Activated CD4-positive, alpha-beta T cell treated with anti-CD3 and anti-CD28 coated beads, Interleukin-2, amount 10 ng/mL, durations not matched to agents 24 days and 14 days (primary cell): ENCODE results near the gene PSMG2. TPM values are rescaled to one million over a fixed set of nuclear protein-coding genes. Genes with fewer than 3 reads are reported as not detected.
A peak's percentile ranks its signal among the peaks of the same experiment; 100 is the strongest.
"Not testable (repeated sequence)": the region's sequence is repeated elsewhere in the genome, so short reads cannot be mapped to it uniquely, and the experiment has no call there.

Experiments
- DNase-seq: peaks from one replicate; pipeline ENCODE4 v3.0.0; 2022
- H3K27ac Mint-ChIP-seq: one replicate; pipeline ENCODE4 v1.8.0; 2022; ENCODE audit warnings: mild to moderate bottlenecking, mixed read lengths
- H3K27me3 Mint-ChIP-seq: one replicate; pipeline ENCODE4 v1.8.0; 2022; ENCODE audit warnings: mixed read lengths
- H3K36me3 Mint-ChIP-seq: one replicate; pipeline ENCODE4 v1.8.0; 2022; ENCODE audit warnings: low read depth, mild to moderate bottlenecking, mixed read lengths
- H3K4me1 Mint-ChIP-seq: one replicate; pipeline ENCODE4 v1.8.0; 2021; ENCODE audit warnings: mixed read lengths
- H3K4me3 Mint-ChIP-seq: one replicate; pipeline ENCODE4 v1.8.0; 2022; ENCODE audit warnings: mild to moderate bottlenecking, moderate library complexity, mixed read lengths
- H3K9me3 Mint-ChIP-seq: one replicate; pipeline ENCODE4 v1.8.0; 2021; ENCODE audit warnings: mixed read lengths
- intact Hi-C: fragments of 100-400 bp; cut with micrococcal nuclease; formaldehyde crosslinking; loops from one replicate; pipeline ENCODE4 v1.15.1; 2023
- total RNA-seq: library from RNA; stranded (reverse); gene quantifications from 2 replicates; pipeline ENCODE4 v1.2.3, GENCODE V29; 2022

Gene PSMG2
- total RNA-seq, 1 donor from 2014 or later = 109 TPM

- no peaks in the 10 kb centered on the region for H3K27me3 Mint-ChIP-seq
- peaks cover 4% of the 10 kb centered on the region for H3K4me1 Mint-ChIP-seq
- intact Hi-C loops = no loop called here
- H3K9me3 Mint-ChIP-seq = no peaks in the 10 kb centered on the region
- H3K36me3 Mint-ChIP-seq = no peaks in the 10 kb centered on the region
- no peak overlapping the region for H3K4me3 Mint-ChIP-seq
- no peak overlapping the region for H3K27ac Mint-ChIP-seq
- no peak for DNase-seq
Measured at GRCh38 chr18:12742453-12742852, 39.6 kb downstream of the PSMG2 start.

DNA sequence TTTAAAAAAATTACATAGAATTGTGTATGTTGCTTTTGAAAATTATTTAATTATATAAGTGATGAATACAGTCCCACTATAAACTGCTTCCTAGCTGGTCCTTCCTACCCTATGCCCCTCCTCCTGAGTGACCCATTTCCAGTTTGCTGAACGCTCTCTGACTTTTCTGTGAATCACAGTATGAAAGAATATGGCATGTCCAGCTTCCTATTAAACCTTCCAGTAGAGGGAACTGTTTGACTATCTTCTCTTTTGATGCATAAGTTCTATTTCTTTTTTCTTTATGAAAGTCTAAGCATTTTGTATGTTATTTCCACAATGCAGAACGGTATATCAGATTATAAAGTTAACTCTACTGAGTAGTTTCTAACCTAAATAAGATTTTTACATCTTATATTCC lies 41.3 kb downstream of the PSMG2 start:
- no peaks in the 10 kb centered on the region for H3K36me3 Mint-ChIP-seq
- no peak for DNase-seq
- no peaks in the 10 kb centered on the region for H3K9me3 Mint-ChIP-seq
- peaks cover 4% of the 10 kb centered on the region for H3K4me1 Mint-ChIP-seq
- H3K27ac Mint-ChIP-seq = no peak overlapping the region
- intact Hi-C loops = loop anchor here (1.0 kb wide), 2 partner anchors 149 to 190 kb away; no protein-coding TSS in a partner anchor
- no peak overlapping the region for H3K4me3 Mint-ChIP-seq
- H3K27me3 Mint-ChIP-seq = no peaks in the 10 kb centered on the region

- H3K27ac Mint-ChIP-seq = no peak overlapping the region
- no peak for DNase-seq
- intact Hi-C loops = no loop called here
- no peak overlapping the region for H3K4me3 Mint-ChIP-seq
- no peaks in the 10 kb centered on the region for H3K9me3 Mint-ChIP-seq
- peaks cover 14% of the 10 kb centered on the region for H3K4me1 Mint-ChIP-seq
- H3K27me3 Mint-ChIP-seq = no peaks in the 10 kb centered on the region
- H3K36me3 Mint-ChIP-seq = no peaks in the 10 kb centered on the region
Measured at GRCh38 chr18:12745095-12745795, 42.4 kb downstream of the PSMG2 start.

- no peak for DNase-seq
- peaks cover 17% of the 10 kb centered on the region for H3K4me1 Mint-ChIP-seq
- intact Hi-C loops = no loop called here
- H3K27me3 Mint-ChIP-seq = no peaks in the 10 kb centered on the region
- no peak overlapping the region for H3K27ac Mint-ChIP-seq
- no peaks in the 10 kb centered on the region for H3K36me3 Mint-ChIP-seq
- H3K9me3 Mint-ChIP-seq = no peaks in the 10 kb centered on the region
- H3K4me3 Mint-ChIP-seq = no peak overlapping the region
Measured at GRCh38 chr18:12747530-12748315, 44.9 kb downstream of the PSMG2 start.

DNA sequence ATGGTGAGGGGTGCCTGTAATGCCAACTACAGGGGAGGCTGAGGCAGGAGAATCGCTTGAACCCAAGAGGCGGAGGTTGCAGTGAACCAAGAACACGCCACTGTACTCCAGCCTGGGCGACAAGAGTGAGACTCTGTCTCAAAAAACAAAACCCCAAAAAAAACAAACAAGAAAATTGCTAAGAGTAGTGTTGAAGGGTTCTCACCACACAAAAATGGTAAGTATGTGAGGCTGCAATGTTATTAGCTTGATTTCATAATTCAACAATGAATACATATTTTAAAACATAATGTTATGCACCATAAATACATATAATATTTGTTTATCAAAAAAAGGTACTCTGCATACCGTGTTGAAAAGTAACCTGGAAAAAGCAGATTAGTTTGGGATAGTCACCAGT lies 45.8 kb downstream of the PSMG2 start:
- intact Hi-C loops = no loop called here
- Mint-ChIP-seq H3K4me3 (no peak overlapping the region), H3K4me1 (peaks cover 17% of the 10 kb centered on the region), H3K9me3 (no peaks in the 10 kb centered on the region), H3K27me3 (no peaks in the 10 kb centered on the region), H3K27ac (no peak overlapping the region), H3K36me3 (no peaks in the 10 kb centered on the region)
- DNase-seq = no peak

GRCh38 chr18:12749121-12749520 lies 46.3 kb downstream of the PSMG2 start:
- intact Hi-C loops = no loop called here
- no peak for DNase-seq
- H3K27ac Mint-ChIP-seq = no peak overlapping the region
- no peaks in the 10 kb centered on the region for H3K27me3 Mint-ChIP-seq
- no peaks in the 10 kb centered on the region for H3K36me3 Mint-ChIP-seq
- H3K4me1 Mint-ChIP-seq = peaks cover 17% of the 10 kb centered on the region
- no peak overlapping the region for H3K4me3 Mint-ChIP-seq
- no peaks in the 10 kb centered on the region for H3K9me3 Mint-ChIP-seq

GRCh38 chr18:12750076-12750714 lies 47.4 kb downstream of the PSMG2 start:
- H3K27ac Mint-ChIP-seq = peak overlapping the region; percentile 62
- H3K27me3 Mint-ChIP-seq = no peaks in the 10 kb centered on the region
- H3K4me3 Mint-ChIP-seq = peak overlapping the region; percentile 48
- DNase-seq = peak; percentile 75
- H3K4me1 Mint-ChIP-seq = peaks cover 14% of the 10 kb centered on the region
- intact Hi-C loops = no loop called here
- no peaks in the 10 kb centered on the region for H3K9me3 Mint-ChIP-seq
- H3K36me3 Mint-ChIP-seq = no peaks in the 10 kb centered on the region

DNA sequence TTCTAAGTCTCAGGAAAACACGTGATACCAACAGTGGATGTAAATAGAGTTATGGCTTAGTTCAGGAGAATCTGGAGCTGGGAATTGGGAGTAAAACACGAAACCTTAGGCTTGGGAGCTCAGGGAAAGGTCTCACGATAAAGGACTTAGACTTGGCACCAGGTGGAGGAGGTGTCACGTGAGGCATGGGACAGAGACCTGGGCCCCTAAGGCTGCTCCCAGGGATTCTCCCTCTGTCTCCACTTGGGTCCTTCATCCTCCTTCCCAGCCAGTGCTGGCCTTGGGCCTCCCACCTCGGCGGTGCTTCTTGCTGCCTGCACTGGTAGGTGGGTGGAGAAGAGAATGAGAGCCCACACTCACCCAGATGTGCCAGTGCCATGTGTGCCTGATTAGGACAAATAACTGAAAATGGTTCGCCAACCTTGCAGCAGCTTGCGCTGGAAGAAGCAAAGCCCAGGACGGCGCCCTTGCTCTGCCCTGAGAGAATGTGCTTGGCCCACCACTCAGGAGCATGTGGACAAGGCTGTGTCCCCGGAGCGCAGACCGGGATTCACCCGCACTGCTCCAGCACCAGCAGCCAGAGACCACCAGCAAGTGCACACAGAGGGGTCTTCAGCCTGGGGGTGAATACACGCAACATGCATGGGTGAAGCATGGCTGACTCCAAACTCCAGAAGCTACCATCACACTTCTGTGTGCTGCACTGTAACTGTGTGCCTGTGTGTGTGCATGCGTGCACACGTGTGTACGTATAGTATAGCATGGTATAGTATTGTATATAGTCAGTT lies 48.1 kb downstream of the PSMG2 start:
- intact Hi-C loops = no loop called here
- Mint-ChIP-seq H3K4me1 (peaks cover 14% of the 10 kb centered on the region), H3K27me3 (no peaks in the 10 kb centered on the region), H3K4me3 (no peak overlapping the region), H3K36me3 (no peaks in the 10 kb centered on the region), H3K27ac (no peak overlapping the region), H3K9me3 (no peaks in the 10 kb centered on the region)
- no peak for DNase-seq

- H3K9me3 Mint-ChIP-seq = no peaks in the 10 kb centered on the region
- H3K27ac Mint-ChIP-seq = no peak overlapping the region
- H3K4me3 Mint-ChIP-seq = no peak overlapping the region
- intact Hi-C loops = no loop called here
- no peak for DNase-seq
- H3K27me3 Mint-ChIP-seq = no peaks in the 10 kb centered on the region
- peaks cover 14% of the 10 kb centered on the region for H3K4me1 Mint-ChIP-seq
- H3K36me3 Mint-ChIP-seq = no peaks in the 10 kb centered on the region
Measured at GRCh38 chr18:12751503-12751884, 48.7 kb downstream of the PSMG2 start.

DNA sequence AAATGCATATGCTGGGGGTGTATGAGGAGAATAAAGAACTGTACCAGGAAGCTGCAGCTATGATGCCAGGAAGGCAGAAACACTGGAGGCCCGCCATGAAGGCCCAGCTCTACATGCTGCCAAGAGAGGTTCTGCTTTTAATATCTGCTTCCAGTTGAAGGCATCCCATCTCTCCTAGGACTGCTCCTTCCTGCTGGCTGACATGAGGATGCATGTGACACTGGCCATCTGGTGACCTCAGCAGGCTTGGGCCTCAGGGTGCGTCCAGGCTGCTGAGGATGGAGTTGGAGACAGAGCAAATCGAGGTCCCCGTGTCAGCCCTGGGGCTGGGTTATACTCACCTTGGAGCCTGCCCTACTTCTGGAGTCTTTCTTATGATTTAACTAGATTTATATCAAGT lies 49.0 kb downstream of the PSMG2 start:
- Mint-ChIP-seq H3K4me3 (no peak overlapping the region), H3K9me3 (no peaks in the 10 kb centered on the region), H3K36me3 (no peaks in the 10 kb centered on the region), H3K27me3 (no peaks in the 10 kb centered on the region), H3K27ac (no peak overlapping the region), H3K4me1 (peaks cover 14% of the 10 kb centered on the region)
- intact Hi-C loops = no loop called here
- DNase-seq = no peak

DNA sequence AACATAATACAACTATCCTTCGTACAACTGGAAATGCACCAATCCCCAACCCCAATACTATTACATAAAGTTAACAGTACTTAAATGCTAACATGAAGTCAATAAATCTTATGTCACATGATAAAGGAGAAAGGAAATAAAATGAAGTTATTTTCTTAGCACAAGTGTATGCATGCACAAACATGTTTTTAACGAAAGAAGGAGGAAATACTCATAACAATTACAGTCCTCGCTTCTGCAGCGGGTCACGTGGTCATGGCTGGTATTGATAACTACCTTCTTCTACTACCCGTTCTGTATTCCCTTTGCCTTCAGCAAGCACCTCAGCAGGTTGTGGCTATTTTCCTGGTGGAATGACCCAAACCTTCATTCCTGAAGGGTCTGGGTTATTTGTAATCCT lies 51.7 kb downstream of the PSMG2 start:
- no peak for DNase-seq

GRCh38 chr18:12755606-12756005 lies 52.8 kb downstream of the PSMG2 start:
- H3K4me3 Mint-ChIP-seq, H3K4me1 Mint-ChIP-seq: not testable (repeated sequence)

More for the DNA sequence above, 51.7 kb downstream of the PSMG2 start:
- Mint-ChIP-seq H3K27ac (no peak overlapping the region), H3K36me3 (no peaks in the 10 kb centered on the region), H3K4me1 (peaks cover 11% of the 10 kb centered on the region), H3K4me3 (no peak overlapping the region), H3K9me3 (no peaks in the 10 kb centered on the region), H3K27me3 (no peaks in the 10 kb centered on the region)
- intact Hi-C loops = no loop called here

GRCh38 chr18:12756619-12757239 lies 53.9 kb downstream of the PSMG2 start:
- DNase-seq, H3K4me3 Mint-ChIP-seq, H3K36me3 Mint-ChIP-seq, H3K4me1 Mint-ChIP-seq, H3K27me3 Mint-ChIP-seq, intact Hi-C loops, H3K27ac Mint-ChIP-seq, H3K9me3 Mint-ChIP-seq: not testable (repeated sequence)

More at GRCh38 chr18:12755606-12756005, 52.8 kb downstream of the PSMG2 start:
- H3K27ac Mint-ChIP-seq, intact Hi-C loops, H3K36me3 Mint-ChIP-seq, H3K27me3 Mint-ChIP-seq, H3K9me3 Mint-ChIP-seq, DNase-seq: not testable (repeated sequence)
